AG04449 (cell line): ENCODE results near the gene EIF4B.

Experiments
- CTCF ChIA-PET: fragments of 350-600 bp; formaldehyde crosslinking; extraction: SDS; loops from one replicate; lab custom pipeline; 2021; ENCODE audit warnings: antibody characterized with exemption; lab: Yijun Ruan, JAX
- POLR2A ChIA-PET: fragments of 400-600, 350-600 bp; formaldehyde crosslinking; extraction: SDS; loops from one replicate; lab custom pipeline; 2020; ENCODE audit warnings: antibody characterized with exemption, inconsistent platforms; lab: Yijun Ruan, JAX
- DNase-seq: peaks from one replicate; pipeline ENCODE4 v3.0.0-alpha.2; 2010; ENCODE audit warnings: low read depth, low spot score
- H3K4me3 ChIP-seq: 2 replicates; pipeline ENCODE4 v1.5.1; 2011; ENCODE audit warnings: low read depth, mild to moderate bottlenecking, control low read depth, low read length
- TF ChIP-seq, protein P1 (sequence below): IDR thresholded peaks from one replicate; pipeline ENCODE4 v1.5.1; 2011; ENCODE audit warnings: mild to moderate bottlenecking, moderate library complexity, low read length, control low read depth, inconsistent platforms; ENCODE audit not compliant: insufficient read depth; ENCODE audit errors: missing control alignments

The EIF4B gene

DNA sequence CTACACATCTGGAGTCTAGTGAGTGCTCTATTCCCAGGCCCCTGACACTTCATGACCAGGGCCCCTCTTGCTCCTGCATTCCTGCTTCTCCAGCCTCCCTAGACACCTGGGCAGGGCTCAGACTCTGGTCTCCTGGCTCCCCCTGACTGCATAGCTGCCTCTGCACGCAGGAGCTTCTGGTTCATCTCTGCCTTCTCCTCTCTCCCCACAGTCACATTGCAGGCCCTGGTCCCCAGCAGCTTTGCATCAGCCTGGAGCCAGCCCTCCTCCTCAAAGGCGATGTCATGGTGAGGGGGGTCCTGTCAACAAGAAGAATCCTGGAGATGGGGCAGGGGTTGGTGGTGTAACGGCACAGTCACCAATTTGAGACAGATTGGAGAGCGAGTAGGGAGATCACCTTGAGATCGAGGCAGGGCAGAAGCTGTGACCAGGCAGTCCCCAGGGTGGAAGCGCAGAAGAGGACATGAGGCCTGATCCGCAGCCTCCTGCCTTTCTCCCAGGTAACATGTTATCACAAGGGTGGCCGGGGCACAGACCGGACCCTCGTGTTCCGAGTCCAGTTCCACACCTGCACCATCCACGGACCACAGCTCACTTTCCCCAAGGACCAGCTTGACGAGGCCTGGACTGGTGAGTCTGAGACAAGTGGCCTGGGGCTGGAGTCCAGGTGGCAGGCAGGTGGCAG, 51.7 kb downstream of the EIF4B start:
- ChIA-PET POLR2A (interaction anchor here (0.6 to 2.5 kb wide), 3 partner anchors 8 to 21 kb away, joined by 4 to 7 read pairs (median 7); partner anchors contain the start of gene SPRYD3), CTCF (interaction anchor here (1.1 to 6.9 kb wide), 3 partner anchors 8 to 42 kb away, joined by 4 to 143 read pairs (median 4); no protein-coding TSS in a partner anchor)
- H3K4me3 ChIP-seq, result no peak overlapping the region
- no peak for DNase-seq
- TF ChIP-seq, protein P1, sequence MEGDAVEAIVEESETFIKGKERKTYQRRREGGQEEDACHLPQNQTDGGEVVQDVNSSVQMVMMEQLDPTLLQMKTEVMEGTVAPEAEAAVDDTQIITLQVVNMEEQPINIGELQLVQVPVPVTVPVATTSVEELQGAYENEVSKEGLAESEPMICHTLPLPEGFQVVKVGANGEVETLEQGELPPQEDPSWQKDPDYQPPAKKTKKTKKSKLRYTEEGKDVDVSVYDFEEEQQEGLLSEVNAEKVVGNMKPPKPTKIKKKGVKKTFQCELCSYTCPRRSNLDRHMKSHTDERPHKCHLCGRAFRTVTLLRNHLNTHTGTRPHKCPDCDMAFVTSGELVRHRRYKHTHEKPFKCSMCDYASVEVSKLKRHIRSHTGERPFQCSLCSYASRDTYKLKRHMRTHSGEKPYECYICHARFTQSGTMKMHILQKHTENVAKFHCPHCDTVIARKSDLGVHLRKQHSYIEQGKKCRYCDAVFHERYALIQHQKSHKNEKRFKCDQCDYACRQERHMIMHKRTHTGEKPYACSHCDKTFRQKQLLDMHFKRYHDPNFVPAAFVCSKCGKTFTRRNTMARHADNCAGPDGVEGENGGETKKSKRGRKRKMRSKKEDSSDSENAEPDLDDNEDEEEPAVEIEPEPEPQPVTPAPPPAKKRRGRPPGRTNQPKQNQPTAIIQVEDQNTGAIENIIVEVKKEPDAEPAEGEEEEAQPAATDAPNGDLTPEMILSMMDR, result no peak

DNA sequence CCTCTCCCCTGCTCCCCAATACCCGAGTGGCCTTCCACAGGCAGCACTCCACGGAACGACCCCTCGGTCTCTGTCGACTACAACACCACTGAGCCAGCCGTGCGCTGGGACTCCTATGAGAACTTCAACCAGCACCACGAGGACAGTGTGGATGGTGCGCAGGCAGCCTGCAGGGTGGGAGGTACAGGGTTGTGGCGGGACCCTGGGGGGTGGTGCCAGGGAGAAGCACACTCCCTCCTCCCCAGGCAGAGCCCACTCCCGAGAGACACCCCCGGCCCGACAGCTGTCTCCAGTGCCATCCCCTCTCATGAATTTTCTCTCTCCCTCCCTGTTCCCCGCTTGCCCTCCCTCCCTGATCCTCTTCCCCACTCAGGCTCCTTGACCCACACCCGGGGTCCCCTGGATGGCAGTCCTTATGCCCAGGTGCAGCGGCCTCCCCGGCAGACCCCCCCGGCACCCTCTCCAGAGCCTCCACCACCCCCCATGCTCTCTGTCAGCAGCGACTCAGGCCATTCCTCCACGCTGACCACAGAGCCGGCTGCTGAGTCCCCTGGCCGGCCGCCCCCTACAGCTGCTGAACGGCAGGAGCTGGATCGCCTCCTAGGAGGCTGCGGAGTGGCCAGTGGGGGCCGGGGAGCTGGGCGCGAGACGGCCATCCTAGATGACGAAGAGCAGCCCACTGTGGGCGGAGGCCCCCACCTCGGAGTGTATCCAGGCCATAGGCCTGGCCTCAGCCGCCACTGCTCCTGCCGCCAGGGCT, 52.6 kb downstream of the EIF4B start:
- TF ChIP-seq, protein P1, result no peak
- CTCF ChIA-PET, result interaction anchor here (1.2 to 9.8 kb wide), 3 partner anchors 7 to 40 kb away, joined by 4 to 143 read pairs (median 92); partner anchors contain the start of gene TNS2
- H3K4me3 ChIP-seq, result no peak overlapping the region
- POLR2A ChIA-PET, result interaction anchor here (1.0 to 2.5 kb wide), 3 partner anchors 8 to 20 kb away, joined by 4 to 7 read pairs (median 7); partner anchors contain the start of gene SPRYD3
- DNase-seq, result no peak

DNA sequence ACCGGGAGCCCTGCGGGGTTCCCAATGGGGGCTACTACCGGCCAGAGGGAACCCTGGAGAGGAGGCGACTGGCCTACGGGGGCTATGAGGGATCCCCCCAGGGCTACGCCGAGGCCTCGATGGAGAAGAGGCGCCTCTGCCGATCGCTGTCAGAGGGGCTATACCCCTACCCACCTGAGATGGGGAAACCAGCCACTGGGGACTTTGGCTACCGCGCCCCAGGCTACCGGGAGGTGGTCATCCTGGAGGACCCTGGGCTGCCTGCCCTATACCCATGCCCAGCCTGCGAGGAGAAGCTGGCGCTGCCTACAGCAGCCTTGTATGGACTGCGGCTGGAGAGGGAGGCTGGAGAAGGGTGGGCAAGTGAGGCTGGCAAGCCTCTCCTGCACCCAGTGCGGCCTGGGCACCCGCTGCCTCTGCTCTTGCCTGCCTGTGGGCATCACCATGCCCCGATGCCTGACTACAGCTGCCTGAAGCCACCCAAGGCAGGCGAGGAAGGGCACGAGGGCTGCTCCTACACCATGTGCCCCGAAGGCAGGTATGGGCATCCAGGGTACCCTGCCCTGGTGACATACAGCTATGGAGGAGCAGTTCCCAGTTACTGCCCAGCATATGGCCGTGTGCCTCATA, 53.3 kb downstream of the EIF4B start:
- TF ChIP-seq, protein P1, result no peak
- no peak for DNase-seq
- ChIA-PET CTCF (interaction anchor here (1.2 to 9.8 kb wide), 2 partner anchors 11 to 39 kb away, joined by 4 to 92 read pairs; partner anchors contain the start of gene TNS2), POLR2A (interaction anchor here (1.0 to 2.5 kb wide), 3 partner anchors 9 to 20 kb away, joined by 4 to 9 read pairs (median 7); partner anchors contain the start of gene SPRYD3)
- H3K4me3 ChIP-seq, result no peak overlapping the region

DNA sequence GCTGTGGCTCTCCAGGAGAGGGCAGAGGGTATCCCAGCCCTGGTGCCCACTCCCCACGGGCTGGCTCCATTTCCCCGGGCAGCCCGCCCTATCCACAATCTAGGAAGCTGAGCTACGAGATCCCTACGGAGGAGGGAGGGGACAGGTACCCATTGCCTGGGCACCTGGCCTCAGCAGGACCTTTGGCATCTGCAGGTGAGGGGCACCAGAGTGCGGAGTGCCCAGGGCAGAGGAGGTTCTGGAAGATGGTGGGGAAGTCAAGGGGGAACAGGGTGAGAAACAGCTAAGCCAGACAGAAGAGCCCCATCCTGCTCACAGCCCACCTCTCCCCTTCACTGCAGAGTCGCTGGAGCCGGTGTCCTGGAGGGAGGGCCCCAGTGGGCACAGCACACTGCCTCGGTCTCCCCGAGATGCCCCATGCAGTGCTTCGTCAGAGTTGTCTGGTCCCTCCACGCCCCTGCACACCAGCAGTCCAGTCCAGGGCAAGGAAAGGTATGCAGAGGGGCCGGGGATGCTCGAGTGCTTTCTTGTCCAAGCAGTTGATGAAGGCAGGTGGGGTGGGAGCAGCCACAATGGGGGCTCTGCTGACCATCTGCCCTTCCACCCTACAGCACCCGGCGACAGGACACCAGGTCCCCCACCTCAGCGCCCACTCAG, 53.9 kb downstream of the EIF4B start:
- POLR2A ChIA-PET, result interaction anchor here (1.0 to 2.4 kb wide), 2 partner anchors 9 to 13 kb away, joined by 4 to 9 read pairs; no protein-coding TSS in a partner anchor
- CTCF ChIA-PET, result interaction anchor here (0.6 to 28.9 kb wide), 5 partner anchors 7 to 208 kb away, joined by 3 to 655 read pairs (median 9); partner anchors contain the start of genes ESPL1, IGFBP6, SOAT2 and TNS2
- no peak for DNase-seq
- TF ChIP-seq, protein P1, result no peak
- H3K4me3 ChIP-seq, result no peak overlapping the region

DNA sequence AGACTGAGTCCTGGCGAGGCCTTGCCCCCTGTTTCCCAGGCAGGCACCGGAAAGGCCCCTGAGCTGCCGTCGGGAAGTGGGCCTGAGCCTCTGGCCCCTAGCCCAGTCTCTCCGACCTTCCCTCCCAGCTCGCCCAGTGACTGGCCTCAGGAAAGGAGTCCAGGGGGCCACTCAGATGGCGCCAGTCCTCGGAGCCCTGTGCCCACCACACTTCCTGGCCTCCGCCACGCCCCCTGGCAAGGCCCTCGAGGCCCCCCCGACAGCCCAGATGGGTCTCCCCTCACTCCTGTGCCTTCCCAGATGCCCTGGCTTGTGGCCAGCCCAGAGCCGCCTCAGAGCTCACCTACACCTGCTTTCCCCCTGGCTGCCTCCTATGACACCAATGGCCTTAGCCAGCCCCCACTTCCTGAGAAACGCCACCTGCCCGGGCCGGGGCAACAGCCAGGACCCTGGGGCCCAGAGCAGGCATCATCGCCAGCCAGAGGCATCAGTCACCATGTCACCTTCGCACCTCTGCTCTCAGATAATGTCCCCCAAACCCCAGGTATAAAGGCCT, 54.5 kb downstream of the EIF4B start:
- TF ChIP-seq, protein P1, result no peak
- CTCF ChIA-PET, result interaction anchor here (0.6 to 28.9 kb wide), 5 partner anchors 8 to 207 kb away, joined by 3 to 655 read pairs (median 92); partner anchors contain the start of genes ESPL1, IGFBP6, SOAT2 and TNS2
- no peak overlapping the region for H3K4me3 ChIP-seq
- DNase-seq, result no peak
- POLR2A ChIA-PET, result interaction anchor here (1.4 to 2.4 kb wide), 4 partner anchors 8 to 120 kb away, joined by 4 to 9 read pairs (median 4); partner anchors contain the start of genes CSAD and ZNF740
